NCI-H2029 treated with DMSO at 0.1 percent for 48 hours (cell line): ENCODE data around the gene FANCI.

Source experiments
- DNase-seq: peaks from one replicate; lab custom pipeline; 2025; lab: John Stamatoyannopoulos, UW

Gene FANCI

GRCh38 chr15:89307046-89307587, 63.3 kb downstream of the FANCI start:
- no peak for DNase-seq

- no peak for DNase-seq
Observed at GRCh38 chr15:89307791-89308190, 64.0 kb downstream of the FANCI start.

GRCh38 chr15:89308236-89308635, 64.5 kb downstream of the FANCI start:
- DNase-seq: no peak

GRCh38 chr15:89309993-89310392, 66.2 kb downstream of the FANCI start:
- DNase-seq: no peak

- no peak for DNase-seq
Observed at GRCh38 chr15:89315375-89315929, 71.7 kb downstream of the FANCI start.

- no peak for DNase-seq
Observed at GRCh38 chr15:89316504-89316903, 72.7 kb downstream of the FANCI start.

GRCh38 chr15:89317186-89317720, 73.5 kb downstream of the FANCI start:
- no peak for DNase-seq

- DNase-seq: no peak
Observed at GRCh38 chr15:89319678-89320077, 75.9 kb downstream of the FANCI start.

- DNase-seq: no peak
Observed at GRCh38 chr15:89320200-89320599, 76.4 kb downstream of the FANCI start.

GRCh38 chr15:89321521-89322410, 78.0 kb downstream of the FANCI start:
- no peak for DNase-seq

GRCh38 chr15:89322822-89323221, 79.0 kb downstream of the FANCI start:
- no peak for DNase-seq

GRCh38 chr15:89323825-89324224, 80.0 kb downstream of the FANCI start:
- no peak for DNase-seq

- no peak for DNase-seq
Observed at GRCh38 chr15:89325039-89325803, 81.4 kb downstream of the FANCI start.

GRCh38 chr15:89326316-89326715, 82.5 kb downstream of the FANCI start:
- peak; percentile 2 for DNase-seq

- DNase-seq: no peak
Observed at GRCh38 chr15:89327113-89327512, 83.3 kb downstream of the FANCI start.

- DNase-seq: no peak
Observed at GRCh38 chr15:89328398-89329254, 84.8 kb downstream of the FANCI start.

GRCh38 chr15:89329329-89330084, 85.7 kb downstream of the FANCI start:
- DNase-seq: no peak

GRCh38 chr15:89330119-89330518, 86.3 kb downstream of the FANCI start:
- no peak for DNase-seq

GRCh38 chr15:89330881-89331595, 87.3 kb downstream of the FANCI start:
- DNase-seq: no peak

- no peak for DNase-seq
Observed at GRCh38 chr15:89332446-89332845, 88.7 kb downstream of the FANCI start.
